ENCODE measurements around the gene HBA2.
"Not testable (repeated sequence)": the region's sequence is repeated elsewhere in the genome, so short reads cannot be mapped to it uniquely, and the experiment has no call there.

- not testable (repeated sequence) for TF ChIP-seq CTCF (IDR thresholded peaks at IDR 0.05); POLR2A (IDR thresholded peaks at IDR 0.05); EP300 (IDR thresholded peaks at IDR 0.05; ENCODE audit: low read depth); POLR2AphosphoS5 (IDR thresholded peaks at IDR 0.05)
Observed at GRCh38 chr16:211631-212180, 39.0 kb downstream of the HBA2 start.

All from transverse colon (tissue), 4 donors.